Measurements from ENCODE around the gene CNRIP1.

- TF ChIP-seq CTCF (conservative IDR thresholded peaks at IDR 0.05; ENCODE audit: low read length), result no peak
- no peak for TF ChIP-seq EZH2phosphoT487 (IDR thresholded peaks at IDR 0.05; ENCODE audit: borderline replicate concordance, low read depth, low read length)
Measured at GRCh38 chr2:68362749-68363148, 43.0 kb upstream of the CNRIP1 start.

Data from OCI-LY7 (cell line).